ENCODE data around the gene FIBIN. TPM values are rescaled to one million over a fixed set of nuclear protein-coding genes. Genes with fewer than 3 reads are reported as not detected.

FIBIN gene
- total RNA-seq, 1 experiment from 2014 or later = not detected

DNA sequence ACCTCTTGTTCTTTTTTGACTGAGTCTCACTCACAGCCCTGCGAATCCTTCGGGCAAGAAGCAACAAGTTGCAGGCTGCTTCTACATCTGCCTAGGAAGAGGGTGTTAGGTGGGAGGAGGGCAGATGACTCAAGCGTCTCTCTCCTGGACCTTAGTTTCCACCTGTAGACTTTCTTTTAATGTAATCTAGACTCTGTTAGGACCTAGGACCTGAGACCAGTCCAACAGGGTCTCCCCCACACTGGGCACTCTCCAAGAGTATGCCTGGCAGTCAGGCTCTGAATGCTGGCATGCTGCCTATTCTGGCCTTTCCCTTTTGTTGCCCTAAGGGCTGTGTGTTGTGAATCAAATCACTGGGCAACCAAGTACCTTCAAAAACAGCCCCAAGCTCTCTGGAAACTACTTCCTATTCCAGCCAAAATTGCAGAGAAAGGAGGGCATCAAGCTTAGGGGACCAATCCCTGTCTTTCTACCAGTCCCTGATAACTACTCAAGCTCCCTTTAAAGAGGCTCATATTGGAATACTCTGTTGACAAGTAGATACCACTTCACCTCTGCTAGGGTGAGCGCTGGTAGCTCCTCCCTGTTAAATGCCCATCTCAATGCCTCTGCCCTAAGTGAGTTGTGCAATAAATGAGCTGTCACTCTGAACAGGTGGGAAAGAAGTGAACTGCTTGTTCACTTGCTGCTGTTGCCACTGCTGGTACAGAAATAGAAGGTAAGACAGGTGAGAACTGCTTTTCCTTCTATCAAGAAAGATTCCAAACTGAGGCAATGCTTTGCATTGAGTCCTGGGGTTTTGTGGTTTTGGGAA, 46.6 kb downstream of the FIBIN start, which contains the start of gene BBOX1:
Gene BBOX1 (plus strand): TSS at position 514 of the 814 bp plus-strand sequence. CDS start 14,616 bp downstream, outside the sequence.
- Histone ChIP-seq H3K79me2 (ENCODE audit: low read depth) (no peaks in the 10 kb centered on the region), H4K20me1 (ENCODE audit: insufficient read depth) (no peaks in the 10 kb centered on the region), H3K27ac (peak within 1 kb of the TSS; percentile 70), H3K4me1 (replicated peaks; ENCODE audit: insufficient read depth) (peaks cover 7% of the 10 kb centered on the region; the same call in 1 of the 2 replicates), H3K9me2 (ENCODE audit: insufficient read depth) (no peaks in the 10 kb centered on the region), H3K4me3 (no peak within 1 kb of the TSS), H3K27me3 (ENCODE audit: insufficient read depth, low read depth) (no peaks in the 10 kb centered on the region), H3F3A (ENCODE audit: insufficient read depth, low read depth) (no peaks in the 10 kb centered on the region), H3K9me3 (ENCODE audit: insufficient read depth, low read depth) (no peaks in the 10 kb centered on the region), H2AFZ (no peak within 1 kb of the TSS), H3K36me3 (ENCODE audit: low read depth) (no peaks in the 10 kb centered on the region), H3K4me2 (peak within 1 kb of the TSS; percentile 41; the same call in 1 of the 2 replicates)
- no TSS peak for BruUV-seq (replicated peaks)
- intact Hi-C loops (cut with micrococcal nuclease; ENCODE audit: unreplicated experiment) = no loop called here
- peak; percentile 16 to 72 for DNase-seq
- POLR2A ChIA-PET (ENCODE audit: unreplicated experiment) = no interaction called here
- no peak for TF ChIP-seq EZH2 (IDR thresholded peaks at IDR 0.05; ENCODE audit: low read depth)
- TF ChIP-seq, protein P1, sequence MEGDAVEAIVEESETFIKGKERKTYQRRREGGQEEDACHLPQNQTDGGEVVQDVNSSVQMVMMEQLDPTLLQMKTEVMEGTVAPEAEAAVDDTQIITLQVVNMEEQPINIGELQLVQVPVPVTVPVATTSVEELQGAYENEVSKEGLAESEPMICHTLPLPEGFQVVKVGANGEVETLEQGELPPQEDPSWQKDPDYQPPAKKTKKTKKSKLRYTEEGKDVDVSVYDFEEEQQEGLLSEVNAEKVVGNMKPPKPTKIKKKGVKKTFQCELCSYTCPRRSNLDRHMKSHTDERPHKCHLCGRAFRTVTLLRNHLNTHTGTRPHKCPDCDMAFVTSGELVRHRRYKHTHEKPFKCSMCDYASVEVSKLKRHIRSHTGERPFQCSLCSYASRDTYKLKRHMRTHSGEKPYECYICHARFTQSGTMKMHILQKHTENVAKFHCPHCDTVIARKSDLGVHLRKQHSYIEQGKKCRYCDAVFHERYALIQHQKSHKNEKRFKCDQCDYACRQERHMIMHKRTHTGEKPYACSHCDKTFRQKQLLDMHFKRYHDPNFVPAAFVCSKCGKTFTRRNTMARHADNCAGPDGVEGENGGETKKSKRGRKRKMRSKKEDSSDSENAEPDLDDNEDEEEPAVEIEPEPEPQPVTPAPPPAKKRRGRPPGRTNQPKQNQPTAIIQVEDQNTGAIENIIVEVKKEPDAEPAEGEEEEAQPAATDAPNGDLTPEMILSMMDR (conservative IDR thresholded peaks at IDR 0.05) = no peak
- CTCF ChIA-PET = no interaction called here

DNA sequence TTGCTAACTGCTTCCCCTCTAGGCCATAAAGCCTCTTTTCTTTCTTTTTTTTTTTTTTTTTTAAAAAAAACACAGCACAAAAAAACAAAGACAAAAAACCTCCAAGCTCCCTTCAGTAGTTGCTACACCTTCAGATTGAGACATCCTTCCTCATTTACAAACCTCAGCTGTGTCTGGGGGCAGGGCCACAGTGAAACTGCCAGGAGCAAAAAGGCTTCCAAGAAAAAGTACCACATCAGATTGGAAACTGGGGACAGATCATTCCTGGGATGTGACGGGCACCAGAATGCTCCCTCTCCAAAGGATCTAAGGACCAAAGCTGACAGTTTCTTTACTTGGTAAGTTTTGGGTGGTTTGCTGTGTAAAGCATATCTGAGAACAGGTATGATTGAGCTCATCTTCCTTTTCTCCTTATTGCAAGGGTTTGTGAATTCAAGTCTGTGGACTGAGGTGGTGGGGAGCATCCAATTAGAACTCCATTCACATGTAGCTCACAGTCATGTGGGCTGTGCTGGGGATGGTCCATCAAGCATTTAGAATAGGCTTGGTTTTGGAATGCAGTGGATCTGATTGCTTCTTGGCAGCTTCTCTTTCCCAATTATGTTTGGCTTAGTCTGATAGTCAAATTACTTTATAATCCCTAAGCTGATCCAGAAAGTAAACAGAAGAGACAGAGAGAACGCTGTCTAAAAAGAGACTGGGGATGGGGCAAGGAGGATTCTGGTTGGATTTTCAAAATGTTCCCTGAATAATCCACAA, 47.4 kb downstream of the FIBIN start:
- CTCF ChIA-PET = no interaction called here
- Histone ChIP-seq H3K79me2 (ENCODE audit: low read depth) (no peaks in the 10 kb centered on the region), H3K4me1 (replicated peaks; ENCODE audit: insufficient read depth) (peaks cover 7% of the 10 kb centered on the region; the same call in 1 of the 2 replicates), H3K4me2 (peak overlapping the region; percentile 41; the same call in 1 of the 2 replicates), H3K9me3 (ENCODE audit: insufficient read depth, low read depth) (no peaks in the 10 kb centered on the region), H4K20me1 (ENCODE audit: insufficient read depth) (no peaks in the 10 kb centered on the region), H3K36me3 (ENCODE audit: low read depth) (no peaks in the 10 kb centered on the region), H3K27me3 (ENCODE audit: insufficient read depth, low read depth) (no peaks in the 10 kb centered on the region), H3K9me2 (ENCODE audit: insufficient read depth) (no peaks in the 10 kb centered on the region), H3K4me3 (no peak overlapping the region), H3F3A (ENCODE audit: insufficient read depth, low read depth) (no peaks in the 10 kb centered on the region), H3K27ac (peak overlapping the region; percentile 70), H2AFZ (no peak overlapping the region)
- POLR2A ChIA-PET (ENCODE audit: unreplicated experiment) = no interaction called here
- no TSS peak for BruUV-seq (replicated peaks)
- DNase-seq = no peak
- TF ChIP-seq, protein P1 (conservative IDR thresholded peaks at IDR 0.05) = no peak
- no peak for TF ChIP-seq EZH2 (IDR thresholded peaks at IDR 0.05; ENCODE audit: low read depth)
- intact Hi-C loops (cut with micrococcal nuclease; ENCODE audit: unreplicated experiment) = no loop called here

Other genes with a start within 250 kb of the FIBIN start
- not detected in 2 replicates for gene BBOX1, start 46.7 kb downstream of the FIBIN start, total RNA-seq (2021)